Activated CD8-positive, alpha-beta memory T cell treated with anti-CD3 and anti-CD28 coated beads, Interleukin-2, amount 50 U/mL, for 24 hours (primary cell): Measurements from ENCODE around the gene CST3.

Source experiments
- DNase-seq: peaks from one replicate; pipeline ENCODE4 v3.0.0-alpha.2; 2020; ENCODE audit errors: extremely low read depth

Gene CST3

DNA sequence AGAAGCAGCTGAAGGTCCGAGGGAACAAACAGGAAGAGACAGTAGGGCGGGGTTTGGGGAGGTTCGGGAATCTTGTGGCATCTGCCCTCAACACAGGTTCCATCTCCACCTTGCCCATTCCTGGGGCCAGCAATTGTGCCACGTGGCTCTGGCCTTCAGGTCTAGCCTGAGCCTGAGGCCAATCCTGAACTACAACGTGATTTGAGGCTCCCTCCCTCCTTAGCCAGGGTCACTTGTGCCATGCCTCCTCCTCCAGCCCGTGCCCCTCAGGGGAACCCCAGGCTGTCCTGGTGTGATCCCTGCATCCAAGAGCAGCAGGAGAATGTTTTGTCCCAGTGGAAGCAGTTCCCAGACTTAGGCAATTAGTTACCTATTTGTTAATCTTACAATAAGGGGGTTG, 35.1 kb downstream of the CST3 start:
- DNase-seq = no peak

- no peak for DNase-seq
These were observed 35.5 kb downstream of the CST3 start for GRCh38 chr20:23602241-23602640.

DNA sequence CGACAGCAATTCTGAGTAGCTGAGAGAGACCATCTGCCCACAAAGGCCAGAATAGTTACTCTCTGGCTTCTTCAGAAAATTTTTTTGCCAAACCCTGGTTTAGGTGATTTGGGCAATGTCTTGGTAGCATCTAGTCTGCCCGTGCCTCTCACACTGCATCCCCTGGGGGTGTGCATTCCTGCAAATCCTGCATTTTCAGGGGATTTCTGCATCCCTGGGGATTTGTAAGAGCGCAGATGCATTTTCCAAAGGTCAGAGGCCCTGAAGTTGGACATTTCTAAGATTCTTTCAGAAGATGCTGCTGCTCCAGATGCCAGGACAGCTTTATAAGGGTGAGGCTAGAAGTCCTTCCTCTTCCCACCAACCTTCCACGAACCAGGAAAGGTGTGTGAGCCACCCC, 36.0 kb downstream of the CST3 start:
- DNase-seq = no peak

- DNase-seq = no peak
These were observed 39.3 kb downstream of the CST3 start for GRCh38 chr20:23598481-23598880.

DNA sequence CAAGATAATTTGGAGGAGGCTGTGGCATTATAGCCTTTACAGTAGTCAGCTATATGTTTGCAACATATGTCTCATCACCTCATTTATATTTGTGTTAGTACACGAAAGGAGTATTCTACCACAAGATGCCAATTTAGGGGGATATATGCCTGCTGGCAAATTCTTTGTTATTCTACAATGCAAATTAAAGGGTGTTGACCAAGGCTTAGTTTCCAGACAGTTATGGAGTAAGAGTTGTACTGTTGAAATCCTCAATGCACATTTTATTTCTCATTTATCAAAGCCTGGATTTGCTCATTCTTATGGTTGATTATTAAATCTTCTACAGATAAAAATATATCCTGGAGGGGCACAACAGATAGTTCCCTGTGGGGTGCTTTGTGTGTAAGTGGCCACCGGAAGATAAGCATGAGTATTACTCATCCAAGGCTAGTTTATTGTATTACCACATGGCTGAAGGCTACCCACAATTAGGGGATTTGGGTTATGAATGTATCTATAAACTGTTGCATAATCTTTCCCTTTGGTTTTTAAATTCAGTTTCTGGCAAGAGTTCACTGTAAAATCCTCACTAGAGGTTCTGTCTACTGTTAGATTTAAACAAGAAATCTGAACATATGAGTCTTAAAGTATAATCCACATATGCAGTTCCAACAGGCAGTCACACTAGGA, 41.0 kb downstream of the CST3 start:
- no peak for DNase-seq

DNA sequence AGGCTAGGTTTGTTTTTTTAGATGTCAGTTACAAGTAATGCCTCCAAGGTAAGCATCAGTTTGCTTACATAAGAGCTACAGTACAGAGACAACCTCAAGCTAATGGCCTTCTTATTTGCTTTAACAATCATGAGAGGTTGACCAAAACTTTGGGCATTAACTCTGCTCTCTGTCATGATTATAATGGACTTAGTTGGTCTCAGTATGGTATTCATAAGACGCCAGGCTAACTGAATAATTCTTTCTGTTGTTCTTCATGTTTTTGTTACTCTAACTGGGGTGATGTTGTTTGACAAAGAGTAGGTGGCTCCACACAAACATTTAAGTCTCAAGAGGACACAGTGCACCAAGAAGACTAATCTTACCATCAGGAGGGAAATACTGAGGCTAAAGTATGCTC, 41.8 kb downstream of the CST3 start:
- DNase-seq = no peak

- no peak for DNase-seq
These were observed 49.0 kb downstream of the CST3 start for GRCh38 chr20:23588434-23589403.

DNA sequence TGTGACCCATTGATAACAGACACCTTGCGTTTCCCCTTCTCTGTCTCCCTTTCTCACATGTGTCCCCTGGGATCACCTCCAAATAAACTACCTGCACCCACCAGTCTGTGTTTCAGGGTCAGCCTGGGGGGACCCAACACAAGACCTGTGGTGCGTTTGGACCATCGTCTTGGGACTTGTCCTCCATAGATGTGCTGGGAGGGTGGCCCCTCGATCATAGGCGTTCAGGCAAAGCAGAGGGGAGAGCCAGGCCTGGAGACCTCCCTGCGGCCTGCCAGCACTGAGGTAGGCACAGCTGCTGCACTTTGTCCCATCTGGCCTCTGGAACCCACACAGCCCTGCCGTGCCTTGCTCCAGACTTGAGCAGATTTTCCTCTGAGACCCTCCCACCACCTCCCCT, 50.1 kb downstream of the CST3 start:
- DNase-seq = no peak

DNA sequence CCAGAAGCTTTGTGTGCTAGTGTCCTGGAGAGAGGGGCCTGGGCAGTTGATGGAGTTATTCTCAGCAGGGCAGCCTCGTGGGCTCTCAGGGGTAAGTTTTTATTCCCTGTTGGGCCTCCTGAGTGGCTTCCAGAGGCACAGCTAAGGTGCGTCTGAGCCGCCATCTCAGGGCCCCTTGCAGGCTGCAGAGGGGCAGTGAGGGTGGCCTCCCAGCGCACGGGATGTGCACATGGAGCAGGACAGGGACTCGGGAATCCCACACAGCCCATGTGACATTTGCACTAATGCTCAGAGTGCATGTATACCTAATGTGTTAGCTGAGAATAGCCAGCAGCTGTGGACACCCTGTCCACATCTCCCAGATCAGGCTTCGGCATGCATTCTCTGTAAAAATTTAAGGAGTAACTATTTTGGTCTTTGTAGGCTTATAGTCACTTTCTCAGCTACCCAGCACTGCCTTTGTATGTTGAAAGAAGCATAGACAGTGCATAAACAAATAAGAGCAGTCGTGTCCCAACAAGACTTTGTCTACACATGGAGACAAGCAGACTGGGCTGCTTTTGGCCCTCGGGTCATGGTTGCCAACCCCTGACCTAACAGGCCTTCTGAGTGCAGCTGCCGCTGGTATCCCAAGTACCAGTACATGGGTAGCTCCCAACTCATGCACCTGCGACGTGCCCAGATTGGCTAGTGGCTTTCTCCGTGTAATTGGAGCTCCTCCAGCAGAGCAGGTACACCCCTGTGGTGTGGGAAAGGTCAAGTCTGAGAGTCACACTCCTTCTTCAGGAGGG, 50.8 kb downstream of the CST3 start:
- no peak for DNase-seq

GRCh38 chr20:23585808-23586734, 51.7 kb downstream of the CST3 start:
- no peak for DNase-seq

- no peak for DNase-seq
These were observed 52.3 kb downstream of the CST3 start for GRCh38 chr20:23585449-23585807.

GRCh38 chr20:23584434-23585199, 53.1 kb downstream of the CST3 start:
- no peak for DNase-seq
